Keratinocyte (primary cell): Measurements from ENCODE around the gene TARP.

Experiments
- DNase-seq: peaks from one replicate; pipeline ENCODE4 v3.0.0-alpha.2; 2011; ENCODE audit warnings: low read depth, missing footprints, low spot score
- FAIRE-seq: peaks from 2 replicates; lab custom pipeline; 2011; peaks lifted over from hg19 to GRCh38; lab: Jason Lieb, UNC
- H2AFZ ChIP-seq: 2 replicates; pipeline ENCODE4 v1.6.0; 2012; ENCODE audit warnings: low read length, control low read depth, inconsistent platforms; ENCODE audit not compliant: control insufficient read depth
- H3K27ac ChIP-seq: 2 replicates; pipeline ENCODE4 v1.5.1; 2011; ENCODE audit warnings: low read length; ENCODE audit not compliant: control insufficient read depth, insufficient read depth
- H3K27me3 ChIP-seq: 3 replicates; pipeline ENCODE4 v1.6.0; 2011; ENCODE audit warnings: low read length; ENCODE audit not compliant: control insufficient read depth, insufficient read depth; ENCODE audit errors: extremely low read depth
- H3K36me3 ChIP-seq, 2 experiments: 2 replicates in 1 of 2; 3 replicates in 1 of 2; pipeline ENCODE4 v1.5.1; 2011; ENCODE audit warnings: low read length in 2 of 2, mild to moderate bottlenecking in 1 of 2; ENCODE audit not compliant: control insufficient read depth in 2 of 2, insufficient read depth in 2 of 2; ENCODE audit errors: extremely low read depth in 1 of 2
- H3K4me1 ChIP-seq: 3 replicates; pipeline ENCODE4 v1.5.1; 2011; ENCODE audit warnings: low read length; ENCODE audit not compliant: control insufficient read depth, insufficient read depth; ENCODE audit errors: extremely low read depth
- H3K4me2 ChIP-seq: 3 replicates; pipeline ENCODE4 v1.6.0; 2011; ENCODE audit warnings: low read depth, low read length; ENCODE audit not compliant: control insufficient read depth, insufficient read depth; ENCODE audit errors: extremely low read depth
- H3K4me3 ChIP-seq, 3 experiments: fragments of 200-600 bp in 1 of 3; sonication (generic) in 1 of 3; 2 replicates in 2 of 3; 3 replicates in 1 of 3; pipeline ENCODE4 v1.5.1; 2011 to 2016; ENCODE audit warnings: low read length in 3 of 3, mild to moderate bottlenecking in 3 of 3, control low read depth in 2 of 3, inconsistent platforms in 1 of 3, low read depth in 1 of 3, mixed read lengths in 1 of 3, mixed run types in 1 of 3, moderate library complexity in 1 of 3; ENCODE audit not compliant: control insufficient read depth in 2 of 3, insufficient read depth in 2 of 3; ENCODE audit errors: extremely low read depth in 1 of 3
- H3K79me2 ChIP-seq: 2 replicates; pipeline ENCODE4 v1.6.0; 2012; ENCODE audit warnings: low read length; ENCODE audit not compliant: control insufficient read depth, insufficient read depth
- H3K9ac ChIP-seq: 3 replicates; pipeline ENCODE4 v1.6.0; 2011; ENCODE audit warnings: low read length; ENCODE audit not compliant: control insufficient read depth, insufficient read depth; ENCODE audit errors: extremely low read depth
- H3K9me1 ChIP-seq: 3 replicates; pipeline ENCODE4 v1.6.0; 2011; ENCODE audit warnings: low read length; ENCODE audit not compliant: control insufficient read depth, insufficient read depth; ENCODE audit errors: extremely low read depth
- H3K9me3 ChIP-seq: 2 replicates; pipeline ENCODE4 v1.5.1; 2012; ENCODE audit warnings: low read depth, low read length; ENCODE audit not compliant: control insufficient read depth
- H4K20me1 ChIP-seq: 3 replicates; pipeline ENCODE4 v1.6.0; 2011; ENCODE audit warnings: low read length; ENCODE audit not compliant: control insufficient read depth, insufficient read depth; ENCODE audit errors: extremely low read depth
- CTCF ChIP-seq, 3 experiments: IDR thresholded peaks in 1 of 3; conservative IDR thresholded peaks in 1 of 3; optimal IDR thresholded peaks in 1 of 3; 2 replicates in 2 of 3; 3 replicates in 1 of 3; pipeline versions ENCODE3 to v1.5.1; 2011; ENCODE audit warnings: low read length in 3 of 3, mild to moderate bottlenecking in 3 of 3, moderate library complexity in 2 of 3, control low read depth in 1 of 3, inconsistent platforms in 1 of 3; ENCODE audit not compliant: insufficient read depth in 2 of 3; ENCODE audit errors: extremely low read depth in 1 of 3
- EZH2 ChIP-seq: IDR thresholded peaks from one replicate; pipeline ENCODE4 v1.6.1; 2012; ENCODE audit warnings: inconsistent platforms, mild to moderate bottlenecking, low read length, moderate library complexity
- dilution Hi-C: fragments of 300-500 bp; cut with MboI; formaldehyde crosslinking; loops from one replicate; pipeline ENCODE4 v1.7.0; 2020; ENCODE audit warnings: low sequenced_read_pairs; ENCODE audit not compliant: extremely low pct_ligation_motif_present

TARP gene

GRCh38 chr7:38322461-38322860, 49.0 kb upstream of the TARP start:
- dilution Hi-C loops: no loop called here
- Histone ChIP-seq H3K9ac (no peak overlapping the region), H3K9me3 (no peaks in the 10 kb centered on the region), H3K4me3 (no peak overlapping the region), H3K27ac (no peak overlapping the region), H3K27me3 (no peaks in the 10 kb centered on the region), H3K4me1 (no peaks in the 10 kb centered on the region), H3K4me2 (no peak overlapping the region), H3K36me3 (no peaks in the 10 kb centered on the region), H4K20me1 (no peaks in the 10 kb centered on the region), H3K9me1 (no peaks in the 10 kb centered on the region), H3K79me2 (no peaks in the 10 kb centered on the region), H2AFZ (no peak overlapping the region)
- TF ChIP-seq EZH2 (no peak), CTCF (optimal IDR thresholded peaks at IDR 0.05 in 1 of 3, IDR thresholded peaks at IDR 0.05 in 1 of 3, conservative IDR thresholded peaks at IDR 0.05 in 1 of 3; ENCODE audit: extremely low read depth in 1 of 3, insufficient read depth in 2 of 3, low read length in 3 of 3) (no peak)
- no peak for FAIRE-seq
- no peak for DNase-seq

GRCh38 chr7:38321967-38322366, 48.5 kb upstream of the TARP start:
- FAIRE-seq: no peak
- no peak overlapping the region for H3K4me2 ChIP-seq
- TF ChIP-seq EZH2 (no peak), CTCF (optimal IDR thresholded peaks at IDR 0.05 in 1 of 3, IDR thresholded peaks at IDR 0.05 in 1 of 3, conservative IDR thresholded peaks at IDR 0.05 in 1 of 3; ENCODE audit: extremely low read depth in 1 of 3, insufficient read depth in 2 of 3, low read length in 3 of 3) (no peak)

More at GRCh38 chr7:38321967-38322366, 48.5 kb upstream of the TARP start:
- no peak overlapping the region for H3K9ac ChIP-seq
- H3K4me1 ChIP-seq: no peaks in the 10 kb centered on the region
- H4K20me1 ChIP-seq: no peaks in the 10 kb centered on the region
- no peaks in the 10 kb centered on the region for H3K9me1 ChIP-seq
- no peak overlapping the region for H2AFZ ChIP-seq
- no peaks in the 10 kb centered on the region for H3K9me3 ChIP-seq
- H3K4me3 ChIP-seq: no peak overlapping the region
- no peaks in the 10 kb centered on the region for H3K27me3 ChIP-seq
- H3K36me3 ChIP-seq: no peaks in the 10 kb centered on the region
- no peak for DNase-seq
- H3K27ac ChIP-seq: no peak overlapping the region
- no peaks in the 10 kb centered on the region for H3K79me2 ChIP-seq
- dilution Hi-C loops: no loop called here
